HG02588 (cell line): Measurements from ENCODE around the gene PTPRT.

Experiments used
- ATAC-seq: cut with Tn5 transposase; IDR thresholded peaks from one replicate; pipeline ENCODE4 v1.9.1; 2021; ENCODE audit warnings: mild to moderate bottlenecking, moderate library complexity; ENCODE audit not compliant: unreplicated experiment

Gene PTPRT

GRCh38 chr20:42341654-42342053 lies 848.1 kb downstream of the PTPRT start:
- ATAC-seq, result no peak

GRCh38 chr20:42340368-42340767 lies 849.3 kb downstream of the PTPRT start:
- ATAC-seq, result no peak

- no peak for ATAC-seq
Observed at GRCh38 chr20:42338294-42339201, 851.2 kb downstream of the PTPRT start.

- no peak for ATAC-seq
Observed at GRCh38 chr20:42336576-42336975, 853.1 kb downstream of the PTPRT start.

GRCh38 chr20:42319252-42320013 lies 870.3 kb downstream of the PTPRT start:
- ATAC-seq, result no peak

- ATAC-seq, result no peak
Observed at GRCh38 chr20:42313704-42314103, 876.0 kb downstream of the PTPRT start.

GRCh38 chr20:42309050-42309449 lies 880.7 kb downstream of the PTPRT start:
- no peak for ATAC-seq

GRCh38 chr20:42308171-42308570 lies 881.5 kb downstream of the PTPRT start:
- no peak for ATAC-seq

- ATAC-seq, result no peak
Observed at GRCh38 chr20:42295592-42295991, 894.1 kb downstream of the PTPRT start.

- no peak for ATAC-seq
Observed at GRCh38 chr20:42294976-42295375, 894.7 kb downstream of the PTPRT start.

GRCh38 chr20:42281801-42282200 lies 907.9 kb downstream of the PTPRT start:
- ATAC-seq, result no peak

- ATAC-seq, result no peak
Observed at GRCh38 chr20:42276718-42277602, 912.7 kb downstream of the PTPRT start.

- ATAC-seq, result no peak
Observed at GRCh38 chr20:42274986-42275385, 914.7 kb downstream of the PTPRT start.

- ATAC-seq, result no peak
Observed at GRCh38 chr20:42272516-42272915, 917.2 kb downstream of the PTPRT start.

- ATAC-seq, result no peak
Observed at GRCh38 chr20:42270539-42270938, 919.2 kb downstream of the PTPRT start.

- ATAC-seq, result no peak
Observed at GRCh38 chr20:42267793-42268384, 921.8 kb downstream of the PTPRT start.

GRCh38 chr20:42261766-42262270 lies 927.9 kb downstream of the PTPRT start:
- no peak for ATAC-seq

- ATAC-seq, result no peak
Observed at GRCh38 chr20:42260184-42260583, 929.5 kb downstream of the PTPRT start.

- no peak for ATAC-seq
Observed at GRCh38 chr20:42259389-42259788, 930.3 kb downstream of the PTPRT start.

- no peak for ATAC-seq
Observed at GRCh38 chr20:42258564-42259302, 931.0 kb downstream of the PTPRT start.
